PC-3 (cell line): Measurements from ENCODE around the gene FAM81B. TPM values are rescaled to one million over a fixed set of nuclear protein-coding genes. Genes with fewer than 3 reads are reported as not detected.

Experiments used
- ATAC-seq: fragments of 200-7000 bp; cut with Tn5 transposase; 2 replicates; pipeline ENCODE4 v1.9.1; 2020; ENCODE audit warnings: mild to moderate bottlenecking, moderate library complexity
- BruUV-seq: library from RNA; stranded (reverse); fragments of 400-500 nt; replicated peaks from 2 replicates; lab custom pipeline; 2021; lab: Mats Ljungman, UMichigan
- CTCF ChIA-PET: fragments of 300-600 bp; sonication (Branson Sonifier 250); formaldehyde crosslinking; loops from one replicate; lab custom pipeline; 2022; ENCODE audit warnings: antibody characterized with exemption; lab: Charles Lee
- POLR2A ChIA-PET: fragments of 300-600 bp; sonication (Branson Sonifier 250); formaldehyde crosslinking; loops from one replicate; lab custom pipeline; 2022; ENCODE audit warnings: antibody characterized with exemption; ENCODE audit not compliant: unreplicated experiment; lab: Charles Lee
- DNase-seq: peaks from one replicate; pipeline ENCODE4 v3.0.0-alpha.2; 2015
- H2AFZ ChIP-seq: fragments of 300-600 bp; sonication (generic); 2 replicates; pipeline ENCODE4 v1.6.0; 2016; ENCODE audit warnings: antibody characterized with exemption, low read length
- H3F3A ChIP-seq: fragments of 300-600 bp; sonication (generic); one replicate; pipeline ENCODE4 v1.6.0; 2017; ENCODE audit warnings: antibody characterized with exemption, low read length, control low read depth, mild to moderate bottlenecking; ENCODE audit not compliant: unreplicated experiment
- H3K27ac ChIP-seq: fragments of 300-600 bp; sonication (generic); 2 replicates; pipeline ENCODE4 v1.5.1; 2016; ENCODE audit warnings: mild to moderate bottlenecking, low read length
- H3K27me3 ChIP-seq: fragments of 300-600 bp; sonication (generic); 2 replicates; pipeline ENCODE4 v1.6.1; 2016; ENCODE audit warnings: low read length, mixed read lengths
- H3K36me3 ChIP-seq: fragments of 300-600 bp; sonication (generic); 2 replicates; pipeline ENCODE4 v1.6.1; 2016; ENCODE audit warnings: low read depth, mixed run types, low read length, mixed read lengths
- H3K4me1 ChIP-seq: fragments of 300-600 bp; sonication (generic); 2 replicates; pipeline ENCODE4 v1.5.1; 2016; ENCODE audit warnings: low read length; ENCODE audit not compliant: insufficient read depth
- H3K4me2 ChIP-seq: fragments of 300-600 bp; sonication (generic); 2 replicates; pipeline ENCODE4 v1.6.0; 2016; ENCODE audit warnings: low read length
- H3K4me3 ChIP-seq: fragments of 300-600 bp; sonication (generic); 2 replicates; pipeline ENCODE4 v1.5.1; 2016; ENCODE audit warnings: mild to moderate bottlenecking, low read length, mixed read lengths
- H3K79me2 ChIP-seq: fragments of 300-600 bp; sonication (generic); 2 replicates; pipeline ENCODE4 v1.6.1; 2017; ENCODE audit warnings: low read length, mixed read lengths
- H3K9ac ChIP-seq: fragments of 300-600 bp; sonication (generic); 2 replicates; pipeline ENCODE4 v1.6.0; 2016; ENCODE audit warnings: mild to moderate bottlenecking, low read length
- H3K9me2 ChIP-seq: fragments of 300-600 bp; sonication (generic); replicated peaks from 2 replicates; pipeline ENCODE4 v1.6.1; 2016; ENCODE audit warnings: mixed run types, low read length, mixed read lengths
- H3K9me3 ChIP-seq: fragments of 300-600 bp; sonication (generic); 2 replicates; pipeline ENCODE4 v1.6.1; 2016; ENCODE audit warnings: low read length, mixed read lengths
- H4K20me1 ChIP-seq: fragments of 300-600 bp; sonication (generic); 2 replicates; pipeline ENCODE4 v1.6.1; 2016; ENCODE audit warnings: low read length, mixed read lengths
- EZH2 ChIP-seq: fragments of 300-600 bp; sonication (generic); IDR thresholded peaks from one replicate; pipeline ENCODE4 v1.6.1; 2017; ENCODE audit warnings: antibody characterized with exemption, mild to moderate bottlenecking, low read length; ENCODE audit not compliant: unreplicated experiment
- EZH2phosphoT487 ChIP-seq: fragments of 300-600 bp; sonication (generic); IDR thresholded peaks from 2 replicates; pipeline ENCODE4 v1.6.1; 2018; ENCODE audit warnings: mild to moderate bottlenecking, antibody characterized with exemption, low read length, borderline replicate concordance
- intact Hi-C: fragments of 100-400 bp; cut with micrococcal nuclease; formaldehyde crosslinking; loops from 2 replicates; pipeline ENCODE4 v1.9.0; 2023
- total RNA-seq: library from RNA; depleted of rRNA; stranded (reverse); fragments of >200 nt; gene quantifications from 2 replicates; pipeline ENCODE4 v1.2.3, GENCODE V29; 2014
- TF ChIP-seq, protein P1 (sequence below): fragments of 300-600 bp; sonication (generic); conservative IDR thresholded peaks from 2 replicates; pipeline ENCODE4 v1.5.1; 2017; ENCODE audit warnings: antibody characterized with exemption, low read depth, mild to moderate bottlenecking, low read length

FAM81B gene
- total RNA-seq, 1 experiment from 2014 or later: not detected

DNA sequence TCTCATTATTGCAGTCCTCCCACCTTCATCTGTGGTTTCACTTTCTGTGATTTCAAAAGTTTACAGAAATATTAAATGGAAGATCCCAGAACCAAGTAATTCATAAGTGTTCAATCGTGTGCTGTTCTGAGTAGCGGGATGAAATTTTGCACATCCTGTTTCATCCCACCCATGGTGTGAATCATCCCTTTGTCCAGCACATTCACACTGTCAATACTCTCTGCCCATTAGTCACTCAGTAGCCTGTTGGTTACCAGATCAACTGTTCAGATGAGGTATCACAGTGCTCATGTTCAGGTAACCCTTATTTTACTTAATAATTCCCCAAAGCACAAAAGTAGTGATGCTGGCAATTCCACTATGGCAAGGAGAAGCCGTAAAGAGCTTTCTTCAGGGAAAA is 26.8 kb downstream of the FAM81B start:
- H3K36me3 ChIP-seq: no peaks in the 10 kb centered on the region
- no peaks in the 10 kb centered on the region for H3F3A ChIP-seq
- H3K27ac ChIP-seq: no peak overlapping the region
- intact Hi-C loops: no loop called here
- peak; percentile 98 for ATAC-seq
- no peaks in the 10 kb centered on the region for H3K9me3 ChIP-seq
- H3K9me2 ChIP-seq: no peaks in the 10 kb centered on the region
- POLR2A ChIA-PET: no interaction called here
- no TSS peak for BruUV-seq
- CTCF ChIA-PET: no interaction called here
- peak overlapping the region; percentile 56; the same call in 1 of the 2 replicates for H3K4me2 ChIP-seq
- no peak overlapping the region for H3K9ac ChIP-seq
- no peaks in the 10 kb centered on the region for H3K27me3 ChIP-seq
- DNase-seq: peak; percentile 68
- H4K20me1 ChIP-seq: no peaks in the 10 kb centered on the region
- no peak overlapping the region for H2AFZ ChIP-seq
- TF ChIP-seq EZH2: no peak
- TF ChIP-seq EZH2phosphoT487: no peak
- TF ChIP-seq, protein P1, sequence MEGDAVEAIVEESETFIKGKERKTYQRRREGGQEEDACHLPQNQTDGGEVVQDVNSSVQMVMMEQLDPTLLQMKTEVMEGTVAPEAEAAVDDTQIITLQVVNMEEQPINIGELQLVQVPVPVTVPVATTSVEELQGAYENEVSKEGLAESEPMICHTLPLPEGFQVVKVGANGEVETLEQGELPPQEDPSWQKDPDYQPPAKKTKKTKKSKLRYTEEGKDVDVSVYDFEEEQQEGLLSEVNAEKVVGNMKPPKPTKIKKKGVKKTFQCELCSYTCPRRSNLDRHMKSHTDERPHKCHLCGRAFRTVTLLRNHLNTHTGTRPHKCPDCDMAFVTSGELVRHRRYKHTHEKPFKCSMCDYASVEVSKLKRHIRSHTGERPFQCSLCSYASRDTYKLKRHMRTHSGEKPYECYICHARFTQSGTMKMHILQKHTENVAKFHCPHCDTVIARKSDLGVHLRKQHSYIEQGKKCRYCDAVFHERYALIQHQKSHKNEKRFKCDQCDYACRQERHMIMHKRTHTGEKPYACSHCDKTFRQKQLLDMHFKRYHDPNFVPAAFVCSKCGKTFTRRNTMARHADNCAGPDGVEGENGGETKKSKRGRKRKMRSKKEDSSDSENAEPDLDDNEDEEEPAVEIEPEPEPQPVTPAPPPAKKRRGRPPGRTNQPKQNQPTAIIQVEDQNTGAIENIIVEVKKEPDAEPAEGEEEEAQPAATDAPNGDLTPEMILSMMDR: no peak
- H3K79me2 ChIP-seq: no peaks in the 10 kb centered on the region
- H3K4me3 ChIP-seq: peak overlapping the region; percentile 35; the same call in 1 of the 2 replicates
- peaks cover 8% of the 10 kb centered on the region; the same call in 1 of the 2 replicates for H3K4me1 ChIP-seq

DNA sequence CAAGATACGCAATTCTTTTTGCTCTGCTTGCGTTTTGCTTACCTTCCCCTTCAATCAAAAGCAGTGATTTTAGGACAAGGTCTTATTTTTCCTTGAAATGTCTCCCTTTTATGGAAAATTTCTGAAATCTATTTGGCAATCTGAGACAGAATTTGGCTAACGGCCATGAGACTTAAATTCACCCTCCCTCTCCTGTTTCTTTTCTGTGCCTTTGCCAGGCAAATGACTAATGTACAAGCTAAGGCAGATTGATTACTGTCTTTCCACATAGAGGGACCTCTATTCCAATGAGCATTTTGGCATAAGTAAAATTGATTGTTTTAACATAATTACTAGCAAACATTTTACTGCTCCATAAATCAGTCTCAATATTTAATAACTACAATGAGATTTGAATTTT is 31.7 kb downstream of the FAM81B start:
- Histone ChIP-seq H3K9me3 (no peaks in the 10 kb centered on the region), H3K9ac (no peak overlapping the region), H2AFZ (no peak overlapping the region), H3F3A (no peaks in the 10 kb centered on the region), H3K4me3 (no peak overlapping the region), H3K27ac (no peak overlapping the region), H3K36me3 (no peaks in the 10 kb centered on the region), H3K4me1 (peaks cover 5% of the 10 kb centered on the region; the same call in 1 of the 2 replicates), H3K4me2 (no peak overlapping the region), H3K27me3 (no peaks in the 10 kb centered on the region), H3K9me2 (no peaks in the 10 kb centered on the region), H4K20me1 (no peaks in the 10 kb centered on the region), H3K79me2 (no peaks in the 10 kb centered on the region)
- POLR2A ChIA-PET: no interaction called here
- TF ChIP-seq, protein P1: no peak
- no peak for TF ChIP-seq EZH2phosphoT487
- TF ChIP-seq EZH2: no peak
- DNase-seq (peak; percentile 36), ATAC-seq (no peak)
- BruUV-seq: no TSS peak
- intact Hi-C loops: no loop called here
- CTCF ChIA-PET: interaction anchor here (0.8 kb wide), 1 partner anchor 71 kb away, joined by 3 read pairs; no protein-coding TSS in a partner anchor

DNA sequence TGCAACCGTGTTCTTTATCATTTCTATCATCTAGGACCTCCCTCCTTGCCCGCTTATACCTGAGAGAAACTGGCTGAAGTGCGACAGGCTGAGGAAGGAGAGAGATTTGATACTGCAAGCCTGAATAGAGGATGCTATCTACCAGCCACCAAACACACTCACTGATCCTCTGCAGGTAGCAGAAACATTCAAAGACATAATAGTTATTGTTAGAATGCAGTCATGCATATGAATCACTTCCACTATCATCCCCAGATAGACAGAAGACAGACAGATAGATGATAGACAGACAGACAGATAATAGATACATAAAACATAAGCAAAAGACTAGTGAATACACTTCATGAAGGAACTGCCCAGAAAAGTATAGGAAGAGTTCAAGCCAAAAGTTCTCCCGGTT is 32.9 kb downstream of the FAM81B start:
- Histone ChIP-seq H3K36me3 (no peaks in the 10 kb centered on the region), H3F3A (no peaks in the 10 kb centered on the region), H3K4me1 (no peaks in the 10 kb centered on the region), H3K4me2 (no peak overlapping the region), H3K27ac (no peak overlapping the region), H4K20me1 (no peaks in the 10 kb centered on the region), H3K27me3 (no peaks in the 10 kb centered on the region), H3K9me3 (no peaks in the 10 kb centered on the region), H3K9me2 (no peaks in the 10 kb centered on the region), H3K4me3 (no peak overlapping the region), H3K79me2 (no peaks in the 10 kb centered on the region), H3K9ac (no peak overlapping the region), H2AFZ (no peak overlapping the region)
- no peak for ATAC-seq
- no peak for DNase-seq
- POLR2A ChIA-PET: no interaction called here
- no peak for TF ChIP-seq EZH2
- TF ChIP-seq, protein P1: no peak
- TF ChIP-seq EZH2phosphoT487: no peak
- intact Hi-C loops: no loop called here
- no TSS peak for BruUV-seq
- CTCF ChIA-PET: no interaction called here
